ACHN (cell line): ENCODE measurements around the gene KANK3.
"Not testable (repeated sequence)": the region's sequence is repeated elsewhere in the genome, so short reads cannot be mapped to it uniquely, and the experiment has no call there.

Experiments used
- DNase-seq: peaks from one replicate; pipeline ENCODE4 v3.0.0-alpha.2; 2015
- in situ Hi-C: cut with HindIII; loops from 2 replicates; pipeline ENCODE4 v1.10.0; 2017; ENCODE audit warnings: low sequenced_read_pairs, low pct_ligation_motif_present, low pct_unique_long_range_greater_than_20kb

KANK3 gene

DNA sequence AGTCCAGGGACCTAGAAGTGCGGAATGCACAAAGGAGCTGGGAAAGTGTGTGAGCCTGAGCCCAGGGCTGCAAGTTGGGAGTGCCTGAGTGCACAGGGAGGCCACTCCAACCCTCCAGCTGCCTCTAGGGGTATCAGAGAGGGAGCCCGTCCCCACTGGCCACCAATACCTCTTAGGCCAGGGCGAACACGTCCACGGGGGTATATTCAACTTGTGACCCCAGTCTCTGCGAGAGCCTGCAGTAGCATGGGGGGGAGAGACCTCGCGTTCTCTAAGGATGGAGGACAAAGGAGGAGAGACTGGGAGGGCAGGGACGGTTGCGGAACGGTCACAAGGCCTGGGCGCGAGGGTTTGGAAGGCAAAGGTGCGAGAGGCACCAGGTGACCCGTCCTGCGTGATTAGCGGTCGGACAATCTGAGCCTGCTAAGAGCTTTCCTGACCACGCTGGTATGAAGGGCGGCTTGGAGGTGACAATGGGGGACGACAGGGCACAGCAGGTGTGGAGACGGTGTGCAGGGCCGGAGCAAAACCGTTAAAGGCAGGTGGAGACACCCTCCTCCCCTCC lies 35.6 kb downstream of the KANK3 start:
- DNase-seq = no peak
- in situ Hi-C loops = no loop called here

DNA sequence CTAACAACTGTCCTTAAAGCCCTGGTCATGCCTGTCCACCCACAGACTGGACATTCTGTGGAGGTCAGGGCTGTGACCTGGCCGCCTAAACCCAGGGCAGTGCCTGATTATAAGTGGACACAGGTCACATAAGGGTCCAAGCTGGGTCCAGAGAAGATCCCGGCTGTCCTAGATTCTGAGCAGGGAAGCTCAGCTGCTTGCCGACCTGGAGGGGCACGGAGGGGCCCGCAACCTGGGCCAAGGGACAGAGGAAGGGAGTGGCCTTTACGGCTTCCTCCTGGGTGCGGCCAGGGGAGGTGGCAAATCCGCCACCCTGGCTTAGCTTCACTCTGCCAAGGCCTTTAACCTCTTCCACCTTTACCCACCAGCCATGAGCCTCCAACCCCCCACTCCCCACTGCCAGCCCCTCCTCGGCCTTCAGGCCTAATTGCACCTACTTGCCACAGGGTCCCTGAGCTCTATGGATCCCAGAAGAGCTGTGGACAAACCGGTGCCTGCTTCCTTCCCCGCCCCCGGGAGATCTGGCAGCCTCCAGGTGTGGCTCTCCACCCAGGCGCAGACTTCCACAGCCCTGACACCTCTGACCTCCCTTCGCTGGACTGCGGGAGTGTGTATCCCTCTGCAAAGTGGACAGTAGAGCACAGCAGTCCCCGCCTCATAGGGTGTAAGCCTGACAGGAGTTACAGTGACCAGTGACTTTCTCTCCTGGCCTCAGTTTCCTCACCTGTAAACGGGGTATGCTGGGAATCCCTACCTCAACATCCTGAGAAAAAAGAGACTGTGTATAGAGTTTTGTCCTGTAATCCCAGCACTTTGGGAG lies 36.6 kb downstream of the KANK3 start:
- in situ Hi-C loops = no loop called here
- no peak for DNase-seq

DNA sequence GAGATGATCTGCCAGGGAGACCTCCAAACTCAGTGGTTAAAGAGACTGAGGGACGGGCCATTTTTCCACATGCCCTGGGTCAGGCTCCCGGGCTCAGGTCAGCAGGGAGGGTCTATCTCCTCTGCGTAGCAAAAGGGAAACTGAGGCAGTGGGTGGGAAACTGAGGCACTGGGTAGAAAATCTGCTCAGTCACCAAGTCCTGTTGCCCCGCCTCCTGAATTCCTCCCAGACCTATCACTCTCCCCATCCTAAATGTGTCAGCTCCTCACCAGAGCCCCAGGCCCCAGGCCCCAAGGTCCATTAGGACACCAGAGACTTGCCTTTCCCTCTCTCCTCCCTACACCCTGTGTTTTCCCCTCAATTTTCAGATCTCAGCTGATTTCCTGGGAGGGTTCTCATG lies 37.3 kb downstream of the KANK3 start:
- DNase-seq = no peak
- in situ Hi-C loops = no loop called here

DNA sequence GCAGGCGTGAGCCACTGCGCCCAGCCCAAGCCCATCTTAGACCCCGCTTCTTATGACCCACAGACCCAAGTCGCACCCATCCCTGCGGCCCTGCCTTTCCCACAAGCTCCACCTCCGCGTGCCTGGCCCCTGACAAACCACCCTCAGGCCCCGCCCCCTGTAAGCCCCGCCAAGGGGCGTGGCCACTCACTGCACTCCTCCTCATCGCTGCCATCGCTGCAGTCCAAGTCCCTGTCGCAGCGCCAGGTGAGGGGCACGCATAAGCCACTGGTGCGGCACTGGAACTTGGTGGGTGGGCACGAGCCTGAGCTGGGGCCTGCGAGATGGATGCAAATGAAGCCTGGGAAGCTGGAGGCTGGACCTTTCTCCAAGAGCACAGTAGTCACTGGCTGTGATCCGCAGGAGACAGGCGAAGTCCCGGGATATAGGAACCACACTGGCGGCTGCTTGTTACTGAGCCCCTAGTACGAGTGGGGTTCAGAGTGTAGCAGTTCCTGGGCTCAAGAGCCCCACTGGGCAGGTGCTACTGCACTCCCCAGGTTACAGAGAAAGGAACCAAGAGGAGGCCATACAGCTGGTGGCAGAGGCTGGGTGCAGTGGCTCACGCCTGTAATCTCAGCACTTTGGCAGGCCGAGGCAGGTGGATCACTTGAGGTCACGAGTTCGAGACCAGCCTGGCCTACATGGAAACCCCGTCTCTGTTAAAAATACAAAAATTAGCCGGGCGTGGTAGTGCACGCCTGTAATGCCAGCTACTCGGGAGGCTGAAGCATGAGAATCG lies 38.0 kb downstream of the KANK3 start:
- in situ Hi-C loops = no loop called here
- no peak for DNase-seq

GRCh38 chr19:8302734-8303133 lies 40.3 kb downstream of the KANK3 start:
- DNase-seq = no peak

GRCh38 chr19:8302357-8302691 lies 40.7 kb downstream of the KANK3 start:
- in situ Hi-C loops = no loop called here
- DNase-seq = no peak

More at GRCh38 chr19:8302734-8303133, 40.3 kb downstream of the KANK3 start:
- in situ Hi-C loops = no loop called here

- DNase-seq, in situ Hi-C loops: not testable (repeated sequence)
These were observed 51.7 kb downstream of the KANK3 start for GRCh38 chr19:8291337-8291736.

GRCh38 chr19:8276508-8276907 lies 66.6 kb downstream of the KANK3 start:
- in situ Hi-C loops = not testable (repeated sequence)

More at GRCh38 chr19:8276508-8276907, 66.6 kb downstream of the KANK3 start:
- DNase-seq = not testable (repeated sequence)
